ENCODE results near the gene B3GALT5.

B3GALT5 gene

GRCh38 chr21:39610703-39611102 lies 2.0 kb upstream of the B3GALT5 start:
- no peak for DNase-seq

- DNase-seq = no peak
Measured at GRCh38 chr21:39611551-39612190, 1.1 kb upstream of the B3GALT5 start.

GRCh38 chr21:39613041-39613934 lies 548 bp downstream of the B3GALT5 start:
- no peak for DNase-seq

- no peak for DNase-seq
Measured at GRCh38 chr21:39616211-39616772, 3.6 kb downstream of the B3GALT5 start.

- DNase-seq = no peak
Measured at GRCh38 chr21:39620856-39621255, 8.1 kb downstream of the B3GALT5 start.

- no peak for DNase-seq
Measured at GRCh38 chr21:39625211-39625895, 12.6 kb downstream of the B3GALT5 start.

- no peak for DNase-seq
Measured at GRCh38 chr21:39628385-39628784, 15.6 kb downstream of the B3GALT5 start.

- DNase-seq = no peak
Measured at GRCh38 chr21:39630191-39630591, 17.5 kb downstream of the B3GALT5 start.

GRCh38 chr21:39630827-39631226 lies 18.1 kb downstream of the B3GALT5 start:
- no peak for DNase-seq

GRCh38 chr21:39631842-39632562 lies 19.3 kb downstream of the B3GALT5 start:
- no peak for DNase-seq

GRCh38 chr21:39632796-39633442 lies 20.2 kb downstream of the B3GALT5 start:
- no peak for DNase-seq

- no peak for DNase-seq
Measured at GRCh38 chr21:39633770-39634181, 21.0 kb downstream of the B3GALT5 start.

GRCh38 chr21:39634507-39634906 lies 21.8 kb downstream of the B3GALT5 start:
- DNase-seq = no peak

GRCh38 chr21:39637197-39637970 lies 24.6 kb downstream of the B3GALT5 start:
- DNase-seq = no peak

GRCh38 chr21:39637971-39638240 lies 25.2 kb downstream of the B3GALT5 start:
- DNase-seq = no peak

- no peak for DNase-seq
Measured at GRCh38 chr21:39638281-39638680, 25.5 kb downstream of the B3GALT5 start.

- DNase-seq = no peak
Measured at GRCh38 chr21:39640754-39641153, 28.0 kb downstream of the B3GALT5 start.

GRCh38 chr21:39641827-39642450 lies 29.2 kb downstream of the B3GALT5 start:
- DNase-seq = no peak

GRCh38 chr21:39644062-39644560 lies 31.4 kb downstream of the B3GALT5 start:
- DNase-seq = no peak

- DNase-seq = no peak
Measured at GRCh38 chr21:39645331-39645730, 32.6 kb downstream of the B3GALT5 start.

- DNase-seq = no peak
Measured at GRCh38 chr21:39647476-39647875, 34.7 kb downstream of the B3GALT5 start.
